ENCODE results near the gene ZNF423. TPM values are rescaled to one million over a fixed set of nuclear protein-coding genes. Genes with fewer than 3 reads are reported as not detected.

The ZNF423 gene
- total RNA-seq, 1 experiment from 2014 or later = 0.49 TPM

- CTCF ChIA-PET = no interaction called here
- H3K9me3 ChIP-seq (ENCODE audit: control insufficient read depth, insufficient read depth, low read depth, low read length) = no peaks in the 10 kb centered on the region
- BruUV-seq (replicated peaks) = no TSS peak
- in situ Hi-C loops (cut with HindIII; ENCODE audit: low pct_unique_long_range_greater_than_20kb, low sequenced_read_pairs) = no loop called here
- TF ChIP-seq POLR2AphosphoS5 (IDR thresholded peaks at IDR 0.05; ENCODE audit: low read depth, low read length) (no peak), CTCF (IDR thresholded peaks at IDR 0.05) (no peak), SIN3A (IDR thresholded peaks at IDR 0.05; ENCODE audit: borderline replicate concordance, insufficient read depth, low read depth, low read length) (no peak), REST (IDR thresholded peaks at IDR 0.05; ENCODE audit: insufficient read depth in 1 of 2, low read depth in 2 of 2, low read length in 1 of 2) (no peak), TCF7L2 (IDR thresholded peaks at IDR 0.05; ENCODE audit: low read depth, low read length) (no peak)
- ATAC-seq (no peak), DNase-seq (ENCODE audit: low read depth, low spot score) (no peak)
- no peak overlapping the region for H3K27ac ChIP-seq (ENCODE audit: low read length)
- POLR2A ChIA-PET = interaction anchor here (0.7 kb wide), 1 partner anchor 221 kb away, joined by 3 read pairs; no protein-coding TSS in a partner anchor
- intact Hi-C loops (cut with micrococcal nuclease; ENCODE audit: unreplicated experiment) = no loop called here
- H3K27me3 ChIP-seq (ENCODE audit: control insufficient read depth, insufficient read depth, low read length) = no peaks in the 10 kb centered on the region
- H3K36me3 ChIP-seq (ENCODE audit: control insufficient read depth, insufficient read depth, low read length) = no peaks in the 10 kb centered on the region
- H3K4me1 ChIP-seq (ENCODE audit: control insufficient read depth, insufficient read depth, low read length) = no peaks in the 10 kb centered on the region
- no peak overlapping the region for H3K4me3 ChIP-seq (ENCODE audit: low read depth in 2 of 2, low read length in 2 of 2)
Observed at GRCh38 chr16:49733313-49734009, 122.5 kb downstream of the ZNF423 start.

- no peaks in the 10 kb centered on the region for H3K27me3 ChIP-seq (ENCODE audit: control insufficient read depth, insufficient read depth, low read length)
- TF ChIP-seq POLR2AphosphoS5 (IDR thresholded peaks at IDR 0.05; ENCODE audit: low read depth, low read length) = no peak
- no peak for TF ChIP-seq CTCF (IDR thresholded peaks at IDR 0.05)
- no peak for TF ChIP-seq TCF7L2 (IDR thresholded peaks at IDR 0.05; ENCODE audit: low read depth, low read length)
- TF ChIP-seq SIN3A (IDR thresholded peaks at IDR 0.05; ENCODE audit: borderline replicate concordance, insufficient read depth, low read depth, low read length) = no peak
- no peak for TF ChIP-seq REST (IDR thresholded peaks at IDR 0.05; ENCODE audit: insufficient read depth in 1 of 2, low read depth in 2 of 2, low read length in 1 of 2)
- no TSS peak for BruUV-seq (replicated peaks)
- no peak overlapping the region for H3K4me3 ChIP-seq (ENCODE audit: low read depth in 2 of 2, low read length in 2 of 2)
- H3K9me3 ChIP-seq (ENCODE audit: control insufficient read depth, insufficient read depth, low read depth, low read length) = no peaks in the 10 kb centered on the region
- H3K4me1 ChIP-seq (ENCODE audit: control insufficient read depth, insufficient read depth, low read length) = no peaks in the 10 kb centered on the region
- in situ Hi-C loops (cut with HindIII; ENCODE audit: low pct_unique_long_range_greater_than_20kb, low sequenced_read_pairs) (no loop called here), intact Hi-C loops (cut with micrococcal nuclease; ENCODE audit: unreplicated experiment) (no loop called here)
- ATAC-seq (no peak), DNase-seq (ENCODE audit: low read depth, low spot score) (no peak)
- POLR2A ChIA-PET = no interaction called here
- CTCF ChIA-PET = no interaction called here
- H3K27ac ChIP-seq (ENCODE audit: low read length) = no peak overlapping the region
- no peaks in the 10 kb centered on the region for H3K36me3 ChIP-seq (ENCODE audit: control insufficient read depth, insufficient read depth, low read length)
Observed at GRCh38 chr16:49731911-49732310, 124.0 kb downstream of the ZNF423 start.
